ENCODE data around the gene MFAP3. TPM values are rescaled to one million over a fixed set of nuclear protein-coding genes. Genes with fewer than 3 reads are reported as not detected.
"Not testable (repeated sequence)": the region's sequence is repeated elsewhere in the genome, so short reads cannot be mapped to it uniquely, and the experiment has no call there.

Gene MFAP3
- total RNA-seq, 1 experiment from 2014 or later: 21.4 TPM

GRCh38 chr5:154010660-154011059 lies 28.1 kb upstream of the MFAP3 start:
- H3K27ac ChIP-seq (ENCODE audit: low read depth, low read length, poor library complexity, severe bottlenecking): no peak overlapping the region
- TF ChIP-seq EZH2 (IDR thresholded peaks at IDR 0.05; ENCODE audit: borderline replicate concordance, low read depth, low read length, poor library complexity, severe bottlenecking): no peak
- no peak for TF ChIP-seq CTCF (conservative IDR thresholded peaks at IDR 0.05; ENCODE audit: low read depth, low read length)
- CTCF ChIA-PET: no interaction called here
- intact Hi-C loops (cut with micrococcal nuclease; ENCODE audit: unreplicated experiment): no loop called here
- no TSS peak for BruUV-seq (replicated peaks)
- H3K27me3 ChIP-seq (replicated peaks; ENCODE audit: insufficient read depth, low read depth, low read length, poor library complexity): no peaks in the 10 kb centered on the region
- POLR2A ChIA-PET (ENCODE audit: low non-redundant PET): no interaction called here
- DNase-seq (ENCODE audit: low spot score): no peak
- H3K9me3 ChIP-seq (ENCODE audit: low read depth, low read length, poor library complexity, severe bottlenecking): no peaks in the 10 kb centered on the region
- no peaks in the 10 kb centered on the region for H3K4me1 ChIP-seq (ENCODE audit: insufficient read depth, low read length, poor library complexity, severe bottlenecking)
- no peak overlapping the region for H3K4me3 ChIP-seq (ENCODE audit: low read depth, low read length, poor library complexity, severe bottlenecking)
- H3K36me3 ChIP-seq (ENCODE audit: insufficient read depth, low read length, poor library complexity, severe bottlenecking): no peaks in the 10 kb centered on the region

GRCh38 chr5:154015071-154015693 lies 23.6 kb upstream of the MFAP3 start:
- POLR2A ChIA-PET (ENCODE audit: low non-redundant PET): no interaction called here
- CTCF ChIA-PET: no interaction called here
- intact Hi-C loops (cut with micrococcal nuclease; ENCODE audit: unreplicated experiment): no loop called here

GRCh38 chr5:154018919-154019318 lies 19.8 kb upstream of the MFAP3 start:
- H3K9me3 ChIP-seq (ENCODE audit: low read depth, low read length, poor library complexity, severe bottlenecking); intact Hi-C loops (cut with micrococcal nuclease; ENCODE audit: unreplicated experiment); DNase-seq (ENCODE audit: low spot score); H3K4me3 ChIP-seq (ENCODE audit: low read depth, low read length, poor library complexity, severe bottlenecking); POLR2A ChIA-PET (ENCODE audit: low non-redundant PET); H3K27ac ChIP-seq (ENCODE audit: low read depth, low read length, poor library complexity, severe bottlenecking); H3K4me1 ChIP-seq (ENCODE audit: insufficient read depth, low read length, poor library complexity, severe bottlenecking); BruUV-seq (replicated peaks); CTCF ChIA-PET; H3K36me3 ChIP-seq (ENCODE audit: insufficient read depth, low read length, poor library complexity, severe bottlenecking); H3K27me3 ChIP-seq (replicated peaks; ENCODE audit: insufficient read depth, low read depth, low read length, poor library complexity): not testable (repeated sequence)

More at GRCh38 chr5:154015071-154015693, 23.6 kb upstream of the MFAP3 start:
- Histone ChIP-seq H3K27ac (ENCODE audit: low read depth, low read length, poor library complexity, severe bottlenecking) (no peak overlapping the region), H3K4me3 (ENCODE audit: low read depth, low read length, poor library complexity, severe bottlenecking) (no peak overlapping the region), H3K4me1 (ENCODE audit: insufficient read depth, low read length, poor library complexity, severe bottlenecking) (no peaks in the 10 kb centered on the region), H3K36me3 (ENCODE audit: insufficient read depth, low read length, poor library complexity, severe bottlenecking) (no peaks in the 10 kb centered on the region), H3K9me3 (ENCODE audit: low read depth, low read length, poor library complexity, severe bottlenecking) (no peaks in the 10 kb centered on the region), H3K27me3 (replicated peaks; ENCODE audit: insufficient read depth, low read depth, low read length, poor library complexity) (no peaks in the 10 kb centered on the region)
- no peak for TF ChIP-seq EZH2 (IDR thresholded peaks at IDR 0.05; ENCODE audit: borderline replicate concordance, low read depth, low read length, poor library complexity, severe bottlenecking)
- no peak for TF ChIP-seq CTCF (conservative IDR thresholded peaks at IDR 0.05; ENCODE audit: low read depth, low read length)
- BruUV-seq (replicated peaks): no TSS peak
- peak; percentile 5 for DNase-seq (ENCODE audit: low spot score)

GRCh38 chr5:154025951-154026350 lies 12.8 kb upstream of the MFAP3 start:
- CTCF ChIA-PET: interaction anchor here (0.7 kb wide), 1 partner anchor 10 kb away, joined by 3 read pairs; no protein-coding TSS in a partner anchor

More at GRCh38 chr5:154025951-154026350, 12.8 kb upstream of the MFAP3 start:
- Histone ChIP-seq H3K4me1 (ENCODE audit: insufficient read depth, low read length, poor library complexity, severe bottlenecking) (peaks cover 3% of the 10 kb centered on the region), H3K4me3 (ENCODE audit: low read depth, low read length, poor library complexity, severe bottlenecking) (no peak overlapping the region), H3K27me3 (replicated peaks; ENCODE audit: insufficient read depth, low read depth, low read length, poor library complexity) (no peaks in the 10 kb centered on the region), H3K36me3 (ENCODE audit: insufficient read depth, low read length, poor library complexity, severe bottlenecking) (peaks cover 16% of the 10 kb centered on the region), H3K9me3 (ENCODE audit: low read depth, low read length, poor library complexity, severe bottlenecking) (no peaks in the 10 kb centered on the region), H3K27ac (ENCODE audit: low read depth, low read length, poor library complexity, severe bottlenecking) (no peak overlapping the region)
- no peak for TF ChIP-seq CTCF (conservative IDR thresholded peaks at IDR 0.05; ENCODE audit: low read depth, low read length)
- TF ChIP-seq EZH2 (IDR thresholded peaks at IDR 0.05; ENCODE audit: borderline replicate concordance, low read depth, low read length, poor library complexity, severe bottlenecking): no peak
- BruUV-seq (replicated peaks): no TSS peak
- POLR2A ChIA-PET (ENCODE audit: low non-redundant PET): no interaction called here
- no peak for DNase-seq (ENCODE audit: low spot score)
- intact Hi-C loops (cut with micrococcal nuclease; ENCODE audit: unreplicated experiment): no loop called here
